NT2/D1 (cell line): ENCODE data around the gene ARL8A.
A peak's percentile ranks its signal among the peaks of the same experiment; 100 is the strongest.

Source experiments
- DNase-seq: peaks from one replicate; pipeline ENCODE4 v3.0.0-alpha.2; 2011; ENCODE audit warnings: low read depth, low spot score
- H3K27me3 ChIP-seq: 2 replicates; pipeline ENCODE4 v1.6.0; 2011; ENCODE audit warnings: mild to moderate bottlenecking; ENCODE audit not compliant: insufficient read length, insufficient read depth
- H3K36me3 ChIP-seq: 2 replicates; pipeline ENCODE4 v1.6.1; 2011; ENCODE audit warnings: mild to moderate bottlenecking, low read length, mixed read lengths; ENCODE audit not compliant: insufficient read depth, insufficient read length
- H3K4me1 ChIP-seq: 2 replicates; pipeline ENCODE4 v1.5.1; 2011; ENCODE audit not compliant: insufficient read depth, insufficient read length
- H3K4me3 ChIP-seq: 2 replicates; pipeline ENCODE4 v1.5.1; 2011; ENCODE audit warnings: low read depth; ENCODE audit not compliant: insufficient read length
- H3K9ac ChIP-seq: 2 replicates; pipeline ENCODE4 v1.6.0; 2011; ENCODE audit warnings: low read depth; ENCODE audit not compliant: insufficient read length
- H3K9me3 ChIP-seq: 2 replicates; pipeline ENCODE4 v1.5.1; 2011; ENCODE audit warnings: mild to moderate bottlenecking, low read length; ENCODE audit not compliant: insufficient read depth
- SUZ12 ChIP-seq: IDR thresholded peaks from 2 replicates; pipeline ENCODE4 v1.6.1; 2011; ENCODE audit not compliant: insufficient read length, insufficient read depth; ENCODE audit errors: extremely low read depth
- YY1 ChIP-seq: IDR thresholded peaks from 2 replicates; pipeline ENCODE4 v1.6.1; 2011; ENCODE audit not compliant: insufficient read length, insufficient read depth
- ZNF274 ChIP-seq: IDR thresholded peaks from 2 replicates; pipeline ENCODE4 v1.6.1; 2011; ENCODE audit warnings: mild to moderate bottlenecking, low read depth, low read length

Gene ARL8A

GRCh38 chr1:202133989-202134388 is 10.5 kb downstream of the ARL8A start:
- DNase-seq: no peak
- H3K4me3 ChIP-seq: no peak overlapping the region
- H3K9me3 ChIP-seq: no peaks in the 10 kb centered on the region
- H3K9ac ChIP-seq: no peak overlapping the region
- no peaks in the 10 kb centered on the region for H3K27me3 ChIP-seq
- H3K4me1 ChIP-seq: peaks cover 31% of the 10 kb centered on the region
- TF ChIP-seq YY1: no peak
- TF ChIP-seq ZNF274: no peak
- TF ChIP-seq SUZ12: no peak
- peaks cover 54% of the 10 kb centered on the region for H3K36me3 ChIP-seq

GRCh38 chr1:202133496-202133895 is 11.0 kb downstream of the ARL8A start:
- no peaks in the 10 kb centered on the region for H3K9me3 ChIP-seq
- no peak overlapping the region for H3K9ac ChIP-seq
- no peaks in the 10 kb centered on the region for H3K27me3 ChIP-seq
- no peak overlapping the region for H3K4me3 ChIP-seq
- DNase-seq: no peak
- peaks cover 31% of the 10 kb centered on the region for H3K4me1 ChIP-seq
- TF ChIP-seq SUZ12: no peak
- TF ChIP-seq ZNF274: no peak
- TF ChIP-seq YY1: no peak
- peaks cover 53% of the 10 kb centered on the region for H3K36me3 ChIP-seq

GRCh38 chr1:202133001-202133400 is 11.5 kb downstream of the ARL8A start:
- TF ChIP-seq SUZ12 (no peak), YY1 (no peak), ZNF274 (no peak)
- Histone ChIP-seq H3K4me3 (no peak overlapping the region), H3K9ac (peak overlapping the region; percentile 51), H3K36me3 (peaks cover 48% of the 10 kb centered on the region), H3K4me1 (peaks cover 27% of the 10 kb centered on the region), H3K9me3 (no peaks in the 10 kb centered on the region), H3K27me3 (no peaks in the 10 kb centered on the region)
- DNase-seq: no peak

GRCh38 chr1:202131956-202132821 is 12.3 kb downstream of the ARL8A start:
- TF ChIP-seq SUZ12 (no peak), YY1 (no peak), ZNF274 (no peak)
- no peak for DNase-seq
- Histone ChIP-seq H3K27me3 (no peaks in the 10 kb centered on the region), H3K4me3 (no peak overlapping the region), H3K36me3 (peaks cover 42% of the 10 kb centered on the region), H3K9me3 (no peaks in the 10 kb centered on the region), H3K4me1 (peaks cover 25% of the 10 kb centered on the region), H3K9ac (no peak overlapping the region)

GRCh38 chr1:202130816-202131522 is 13.6 kb downstream of the ARL8A start:
- no peak overlapping the region for H3K4me3 ChIP-seq
- H3K9ac ChIP-seq: no peak overlapping the region
- no peak for DNase-seq
- no peak for TF ChIP-seq YY1
- TF ChIP-seq ZNF274: no peak
- TF ChIP-seq SUZ12: no peak
- peaks cover 25% of the 10 kb centered on the region for H3K4me1 ChIP-seq
- peaks cover 38% of the 10 kb centered on the region for H3K36me3 ChIP-seq
- H3K27me3 ChIP-seq: no peaks in the 10 kb centered on the region
- no peaks in the 10 kb centered on the region for H3K9me3 ChIP-seq

GRCh38 chr1:202130297-202130721 is 14.2 kb downstream of the ARL8A start:
- Histone ChIP-seq H3K27me3 (no peaks in the 10 kb centered on the region), H3K9me3 (no peaks in the 10 kb centered on the region), H3K36me3 (peaks cover 31% of the 10 kb centered on the region), H3K9ac (no peak overlapping the region), H3K4me1 (peaks cover 25% of the 10 kb centered on the region), H3K4me3 (no peak overlapping the region)
- DNase-seq: no peak
- TF ChIP-seq SUZ12: no peak

DNA sequence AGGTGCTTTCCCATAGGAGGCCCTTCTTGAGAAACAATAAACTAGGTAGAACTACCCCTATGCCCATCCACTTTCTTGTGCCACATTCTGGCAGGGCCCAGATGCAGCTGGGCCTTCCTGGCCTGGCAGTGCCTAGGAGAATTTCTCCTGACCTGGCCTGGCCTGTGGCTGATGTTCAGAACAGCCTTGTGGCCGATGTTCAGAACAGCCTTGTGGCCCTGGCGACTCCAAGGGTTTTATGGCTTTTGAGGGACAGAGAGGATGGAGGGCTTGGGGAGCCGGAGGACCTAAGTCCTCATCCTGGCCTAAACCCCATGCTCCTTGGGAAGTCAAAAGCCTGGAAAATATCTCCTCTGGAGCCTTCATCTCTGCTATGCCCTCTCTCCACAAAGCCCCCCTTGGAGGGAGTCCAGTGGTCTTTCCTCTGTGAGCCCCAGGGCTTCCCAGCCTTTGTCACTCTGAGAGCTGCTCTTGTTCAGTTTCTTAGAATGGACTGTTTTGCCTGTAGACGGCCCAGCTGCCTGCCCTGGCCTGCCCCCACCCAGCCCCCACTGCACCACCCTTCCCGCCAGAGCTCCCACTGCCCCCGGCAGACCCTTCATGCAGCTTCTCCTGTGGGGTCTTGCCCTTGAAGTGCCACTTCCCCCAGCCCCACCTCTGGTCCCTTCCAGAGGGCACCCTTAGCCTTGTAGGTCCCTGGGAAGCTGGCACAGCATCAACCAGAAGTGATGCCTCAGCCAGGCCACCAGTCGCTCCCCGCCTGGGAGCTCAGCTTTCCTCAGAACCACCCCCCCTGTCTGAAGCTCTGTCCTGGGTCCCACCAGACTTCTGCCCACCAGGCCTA is 14.9 kb downstream of the ARL8A start:
- TF ChIP-seq YY1 (no peak), ZNF274 (no peak), SUZ12 (no peak)
- Histone ChIP-seq H3K9ac (no peak overlapping the region), H3K4me1 (peaks cover 22% of the 10 kb centered on the region), H3K27me3 (no peaks in the 10 kb centered on the region), H3K4me3 (no peak overlapping the region), H3K36me3 (peaks cover 27% of the 10 kb centered on the region), H3K9me3 (no peaks in the 10 kb centered on the region)
- no peak for DNase-seq
